Measurements from ENCODE around the gene LSMEM2. TPM values are rescaled to one million over a fixed set of nuclear protein-coding genes. Genes with fewer than 3 reads are reported as not detected.

The LSMEM2 gene
- total and polyA plus RNA-seq, 2 of the 8 experiments (the other 6 are each of a cell fraction or from before 2014, with no cell fraction given) = 0.58 to 0.68 TPM

GRCh38 chr3:50330330-50330729 is 51.4 kb downstream of the LSMEM2 start:
- peaks cover 8% of the 10 kb centered on the region; the same call in 1 of the 2 replicates for H3K79me1 ChIP-seq (ENCODE audit: low read depth, low read length)
- POLR2A ChIA-PET (ENCODE audit: partially characterized antibody) = interaction anchor here (3.3 to 6.4 kb wide), 3 partner anchors 11 to 38 kb away, joined by 16 to 36 read pairs (median 17); partner anchors contain the start of genes HYAL2, IFRD2 and RASSF1
- H2AK5ac ChIP-seq (ENCODE audit: low read depth, low read length) = no peak overlapping the region
- 89% methylated on average over 10 of the region's 10 CpGs; no CpG with 5 or more reads in 1 of the 2 experiments for WGBS, 2 experiments (ENCODE audit: extremely low coverage in 1 of 2, insufficient coverage in 1 of 2, insufficient read length in 1 of 2, insufficient replicate concordance in 2 of 2, low coverage in 1 of 2, low lambda C conversion rate in 2 of 2, missing lambda C conversion rate in 1 of 2)
- H3K14ac ChIP-seq (ENCODE audit: insufficient read length) = no peak overlapping the region
- FAIRE-seq (no peak), DNase-seq (ENCODE audit: low read depth in 1 of 2, low spot score in 2 of 2) (no peak)
- H4K91ac ChIP-seq (replicated peaks; ENCODE audit: insufficient read length, low read length) = no peak overlapping the region
- no peak overlapping the region for H3K4me2 ChIP-seq (ENCODE audit: insufficient read depth in 1 of 2, low read depth in 2 of 2, low read length in 2 of 2)
- H4K20me1 ChIP-seq (replicated peaks in 1 of 2; ENCODE audit: control insufficient read depth in 1 of 2, insufficient read depth in 2 of 2, low read length in 2 of 2) = peaks cover 8 to 9% of the 10 kb centered on the region in 2 experiments
- H2AFZ ChIP-seq (ENCODE audit: low read length) = no peak overlapping the region
- H2BK15ac ChIP-seq (ENCODE audit: low read length) = no peak overlapping the region
- H2BK5ac ChIP-seq (ENCODE audit: low read depth, low read length) = no peak overlapping the region
- no peaks in the 10 kb centered on the region for H3K9me3 ChIP-seq (ENCODE audit: insufficient read depth in 2 of 2, low read depth in 1 of 2, low read length in 1 of 2)
- H3K4me1 ChIP-seq (replicated peaks in 1 of 4; ENCODE audit: control insufficient read depth in 3 of 4, insufficient read depth in 4 of 4, low read length in 3 of 4) = peaks cover 0 to 6% (median 4%) of the 10 kb centered on the region in 4 experiments; a peak in 3 of 7 replicates
- H4K8ac ChIP-seq (ENCODE audit: extremely low read depth, insufficient read depth, low read length) = no peak overlapping the region
- H3K23me2 ChIP-seq (ENCODE audit: low read depth, low read length) = peaks cover 11% of the 10 kb centered on the region; the same call in 1 of the 2 replicates
- no peak overlapping the region for H3K56ac ChIP-seq (replicated peaks; ENCODE audit: insufficient read length, low read depth, low read length)
- no peak for TF ChIP-seq BRCA1 (IDR thresholded peaks at IDR 0.05; ENCODE audit: low read depth, low read length)
- TF ChIP-seq ASH2L (IDR thresholded peaks at IDR 0.05; ENCODE audit: low read length) = no peak
- TF ChIP-seq EP300 (IDR thresholded peaks at IDR 0.05; ENCODE audit: borderline replicate concordance in 1 of 2, low read depth in 2 of 2, low read length in 2 of 2) = no peak
- no peak for TF ChIP-seq SRF (IDR thresholded peaks at IDR 0.05; ENCODE audit: low read depth, low read length)
- no peak for TF ChIP-seq CTCF (IDR thresholded peaks at IDR 0.05; ENCODE audit: control extremely low read depth in 1 of 3, insufficient read depth in 1 of 3, low read depth in 1 of 3, low read length in 3 of 3)
- no peak for TF ChIP-seq HDAC2 (IDR thresholded peaks at IDR 0.05; ENCODE audit: borderline replicate concordance in 1 of 2, low read depth in 2 of 2, low read length in 2 of 2)
- no peak overlapping the region for H2BK12ac ChIP-seq (ENCODE audit: low read depth, low read length)
- peaks cover 0 to 25% of the 10 kb centered on the region in 2 experiments; a peak in 2 of 4 replicates for H3K79me2 ChIP-seq (ENCODE audit: control insufficient read depth in 1 of 2, insufficient read depth in 2 of 2, low read length in 2 of 2)
- no peak overlapping the region for H3K4ac ChIP-seq (replicated peaks; ENCODE audit: insufficient read length, low read depth, low read length)
- no peak overlapping the region for H2BK20ac ChIP-seq (ENCODE audit: low read length)
- no peak overlapping the region for H3K4me3 ChIP-seq (ENCODE audit: extremely low read depth in 1 of 4, insufficient read depth in 2 of 4, low read depth in 3 of 4, low read length in 4 of 4)
- peaks cover 11 to 31% (median 24%) of the 10 kb centered on the region in 4 experiments; a peak in 7 of 8 replicates for H3K36me3 ChIP-seq (ENCODE audit: control insufficient read depth in 2 of 4, insufficient read depth in 4 of 4, low read length in 3 of 4)
- H3K23ac ChIP-seq (ENCODE audit: insufficient read length) = no peak overlapping the region
- no peak overlapping the region for H4K5ac ChIP-seq (ENCODE audit: insufficient read length, low read depth, low read length)
- CTCF ChIA-PET (ENCODE audit: partially characterized antibody) = interaction anchor here (1.3 kb wide), 1 partner anchor 12 kb away, joined by 5 read pairs; no protein-coding TSS in a partner anchor
- no peak overlapping the region for H3K9ac ChIP-seq (replicated peaks in 1 of 4; ENCODE audit: extremely low read depth in 1 of 4, low read depth in 3 of 4, low read length in 3 of 4)
- no peak overlapping the region for H3K27ac ChIP-seq (ENCODE audit: low read depth, low read length)
- H3K27me3 ChIP-seq (replicated peaks in 1 of 4; ENCODE audit: control insufficient read depth in 3 of 4, extremely low read depth in 1 of 4, insufficient read depth in 3 of 4, low read length in 3 of 4) = no peaks in the 10 kb centered on the region
- no peak overlapping the region for H2BK120ac ChIP-seq (replicated peaks; ENCODE audit: low read depth, low read length)
- H3K18ac ChIP-seq (ENCODE audit: extremely low read depth, low read length) = no peak overlapping the region
